ENCODE measurements around the gene HMHB1.
A peak's percentile ranks its signal among the peaks of the same experiment; 100 is the strongest.
"Not testable (repeated sequence)": the region's sequence is repeated elsewhere in the genome, so short reads cannot be mapped to it uniquely, and the experiment has no call there.

HMHB1 gene

GRCh38 chr5:143801252-143801939, 10.6 kb upstream of the HMHB1 start:
- DNase-seq (ENCODE audit: low read depth): no peak

DNA sequence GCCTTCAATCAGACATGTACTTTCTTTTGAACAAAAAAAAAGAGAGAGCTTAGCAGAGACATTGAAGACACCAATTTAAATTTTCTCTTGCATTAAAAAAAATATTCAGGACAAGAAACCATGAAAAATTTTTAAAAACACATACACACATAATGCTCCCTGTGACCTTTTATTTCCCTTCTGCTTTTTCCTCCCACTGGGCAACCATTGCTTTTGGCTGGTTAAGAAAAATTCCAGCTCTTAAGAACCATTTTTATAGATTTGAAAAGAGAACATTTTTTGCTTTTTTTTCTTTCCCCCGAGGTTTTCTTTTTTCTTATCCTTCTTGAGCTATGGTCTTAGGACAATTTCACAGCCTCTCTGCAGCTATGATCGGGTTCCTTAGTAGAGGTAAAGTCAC, 6.1 kb upstream of the HMHB1 start:
- no peak for DNase-seq (ENCODE audit: low read depth)

GRCh38 chr5:143806579-143806978, 5.4 kb upstream of the HMHB1 start:
- no peak for DNase-seq (ENCODE audit: low read depth)

DNA sequence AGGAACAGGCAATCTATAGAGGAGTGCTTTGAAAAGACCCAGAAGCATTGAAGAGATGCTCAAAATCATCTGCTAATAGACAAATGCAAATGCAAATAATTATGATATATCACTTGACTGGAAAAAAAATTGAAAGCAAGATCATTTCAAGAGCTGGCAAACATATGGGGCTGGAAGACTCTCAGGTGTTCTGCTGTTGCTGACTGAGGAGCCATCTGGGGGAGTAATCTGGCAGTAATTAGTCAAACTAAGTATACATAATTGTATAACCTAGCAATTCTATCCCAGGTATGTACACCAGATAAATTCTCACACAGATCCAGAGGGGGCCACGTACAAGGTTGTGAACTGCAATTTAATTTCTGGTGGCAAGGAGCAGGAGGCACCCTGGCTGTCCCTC, 4.6 kb upstream of the HMHB1 start:
- no peak for DNase-seq (ENCODE audit: low read depth)

GRCh38 chr5:143816370-143816769, 4.4 kb downstream of the HMHB1 start:
- DNase-seq (ENCODE audit: low read depth): not testable (repeated sequence)

DNA sequence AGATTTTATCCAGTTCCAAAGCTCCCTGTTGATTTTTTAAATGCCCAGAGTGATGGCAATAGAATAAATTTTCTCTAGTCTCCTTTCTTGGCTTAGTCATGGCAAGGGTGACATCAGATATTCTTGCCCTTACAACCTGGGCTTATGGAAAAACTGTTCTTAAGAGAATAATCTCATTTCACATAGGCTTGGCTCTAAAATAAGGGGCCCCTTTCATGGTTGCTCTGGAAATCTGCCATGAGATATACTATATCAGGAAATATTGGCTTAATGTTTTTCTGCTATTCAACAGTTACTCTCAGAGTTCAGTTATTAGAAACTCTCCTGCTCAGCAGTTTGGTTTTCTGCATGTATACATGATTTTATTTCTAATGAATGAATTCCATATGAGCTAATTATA, 7.8 kb downstream of the HMHB1 start:
- no peak for DNase-seq (ENCODE audit: low read depth)

- DNase-seq (ENCODE audit: low read depth): no peak
These were observed 8.5 kb downstream of the HMHB1 start for GRCh38 chr5:143820451-143820850.

- peak; percentile 80 for DNase-seq (ENCODE audit: low read depth)
These were observed 13.1 kb downstream of the HMHB1 start for GRCh38 chr5:143824851-143825720.

- DNase-seq (ENCODE audit: low read depth): no peak
These were observed 15.0 kb downstream of the HMHB1 start for GRCh38 chr5:143826951-143827444.

- DNase-seq (ENCODE audit: low read depth): no peak
These were observed 16.7 kb downstream of the HMHB1 start for GRCh38 chr5:143828710-143829109.

DNA sequence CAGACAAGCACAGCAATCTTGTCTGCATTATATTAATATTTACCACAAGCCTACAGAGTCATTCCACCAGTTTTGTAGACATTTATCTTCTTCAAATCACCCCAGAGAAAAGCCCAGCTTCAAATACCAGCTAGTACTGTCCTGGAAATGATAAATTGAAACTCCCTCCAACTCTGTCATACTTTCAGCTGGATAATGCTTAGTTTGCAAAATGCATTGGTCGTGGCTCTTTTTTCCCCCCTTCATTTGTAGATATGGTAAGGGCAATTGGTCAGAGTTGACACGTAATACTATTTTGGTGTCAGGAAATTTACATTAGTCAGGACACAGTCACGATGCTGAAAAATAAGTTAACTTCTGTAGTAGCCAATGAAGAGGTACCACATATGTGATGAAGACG, 21.2 kb downstream of the HMHB1 start:
- no peak for DNase-seq (ENCODE audit: low read depth)

GRCh38 chr5:143835251-143835650, 23.3 kb downstream of the HMHB1 start:
- DNase-seq (ENCODE audit: low read depth): no peak

DNA sequence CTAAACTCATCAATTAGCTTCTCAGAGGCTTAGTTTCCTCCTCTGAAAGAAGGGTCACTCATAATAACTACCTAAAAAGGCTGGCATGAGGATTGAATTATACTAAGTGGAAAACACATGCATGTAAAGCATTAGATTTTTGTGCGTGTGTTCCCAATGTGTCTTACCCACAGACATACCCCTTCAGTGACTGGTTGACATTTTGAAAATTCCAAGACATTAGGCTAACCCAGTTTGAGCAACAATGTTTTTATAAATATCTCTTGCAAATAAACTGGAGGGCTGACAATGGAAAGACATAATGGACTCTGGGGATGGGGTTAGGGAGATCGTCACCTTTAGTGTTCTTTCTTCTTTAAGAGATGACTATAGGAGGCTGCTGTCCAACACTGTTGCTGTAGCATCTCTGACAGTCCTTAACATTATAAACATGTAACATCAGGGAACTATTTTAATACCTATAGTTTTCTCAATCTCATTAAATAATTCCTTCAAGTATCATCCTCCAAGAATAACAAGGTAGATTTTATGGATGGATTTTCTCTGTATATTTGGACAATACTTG, 24.3 kb downstream of the HMHB1 start:
- no peak for DNase-seq (ENCODE audit: low read depth)

- no peak for DNase-seq (ENCODE audit: low read depth)
These were observed 25.4 kb downstream of the HMHB1 start for GRCh38 chr5:143837306-143837848.

GRCh38 chr5:143841446-143841845, 29.5 kb downstream of the HMHB1 start:
- DNase-seq (ENCODE audit: low read depth): no peak

DNA sequence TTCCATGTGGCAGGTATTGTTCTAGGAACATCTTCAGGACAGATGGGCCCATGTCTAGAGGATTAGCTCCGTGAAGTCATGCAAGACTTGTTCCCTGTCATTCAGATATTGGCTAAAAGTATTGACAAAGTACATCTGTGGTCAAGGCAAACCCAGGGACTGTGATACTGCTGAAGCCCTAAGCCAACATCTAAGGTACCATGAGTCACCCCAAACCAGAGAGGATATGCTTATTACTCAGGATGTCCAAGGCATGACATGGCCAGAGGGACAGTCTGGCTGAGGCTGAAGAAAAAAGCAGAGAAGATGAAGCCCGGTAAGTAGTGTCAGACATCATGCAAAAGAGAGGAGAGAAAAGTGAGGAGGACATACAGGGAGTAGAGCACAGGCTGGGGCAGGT, 31.0 kb downstream of the HMHB1 start:
- no peak for DNase-seq (ENCODE audit: low read depth)

DNA sequence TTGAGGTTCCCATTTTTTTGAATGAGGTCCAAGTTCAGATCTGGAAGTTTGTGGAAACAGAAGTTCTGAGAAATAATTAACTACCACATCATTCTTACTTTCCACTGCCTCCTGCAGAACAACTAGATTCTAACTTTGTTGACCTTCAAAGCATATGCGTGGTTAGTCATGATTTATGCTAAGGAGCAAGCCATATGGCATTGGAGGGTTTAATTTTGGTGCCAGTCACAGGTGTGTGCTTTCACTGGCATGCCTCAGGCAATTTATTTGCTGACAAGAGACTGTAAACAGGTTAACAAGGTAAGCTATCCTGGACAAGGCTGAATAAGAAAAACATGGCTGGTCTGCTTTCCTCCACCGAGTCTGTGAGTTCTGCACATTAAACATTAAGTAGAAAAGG, 31.5 kb downstream of the HMHB1 start:
- DNase-seq (ENCODE audit: low read depth): no peak

GRCh38 chr5:143850050-143850683, 38.2 kb downstream of the HMHB1 start:
- no peak for DNase-seq (ENCODE audit: low read depth)

- DNase-seq (ENCODE audit: low read depth): no peak
These were observed 39.4 kb downstream of the HMHB1 start for GRCh38 chr5:143851383-143851782.

GRCh38 chr5:143860211-143860610, 48.2 kb downstream of the HMHB1 start:
- no peak for DNase-seq (ENCODE audit: low read depth)

DNA sequence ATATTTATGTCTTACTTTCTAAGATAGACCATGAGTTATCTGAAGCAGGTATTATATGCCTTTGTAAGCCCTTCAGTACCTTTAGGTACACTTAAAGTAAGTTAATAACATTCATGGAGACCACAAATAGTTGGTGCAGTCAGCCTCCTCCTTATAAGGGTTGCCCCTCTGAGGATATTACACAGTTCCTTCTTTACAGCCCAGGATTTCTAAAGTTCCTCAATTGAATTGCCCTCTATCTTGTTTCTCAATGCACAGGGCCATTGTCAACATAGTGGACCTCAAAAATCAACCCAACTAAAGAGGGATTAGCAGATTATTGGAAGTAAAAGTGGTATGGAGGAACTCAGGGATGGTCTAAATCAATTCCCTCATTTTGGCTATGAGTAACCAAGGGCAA, 50.3 kb downstream of the HMHB1 start:
- no peak for DNase-seq (ENCODE audit: low read depth)

DNA sequence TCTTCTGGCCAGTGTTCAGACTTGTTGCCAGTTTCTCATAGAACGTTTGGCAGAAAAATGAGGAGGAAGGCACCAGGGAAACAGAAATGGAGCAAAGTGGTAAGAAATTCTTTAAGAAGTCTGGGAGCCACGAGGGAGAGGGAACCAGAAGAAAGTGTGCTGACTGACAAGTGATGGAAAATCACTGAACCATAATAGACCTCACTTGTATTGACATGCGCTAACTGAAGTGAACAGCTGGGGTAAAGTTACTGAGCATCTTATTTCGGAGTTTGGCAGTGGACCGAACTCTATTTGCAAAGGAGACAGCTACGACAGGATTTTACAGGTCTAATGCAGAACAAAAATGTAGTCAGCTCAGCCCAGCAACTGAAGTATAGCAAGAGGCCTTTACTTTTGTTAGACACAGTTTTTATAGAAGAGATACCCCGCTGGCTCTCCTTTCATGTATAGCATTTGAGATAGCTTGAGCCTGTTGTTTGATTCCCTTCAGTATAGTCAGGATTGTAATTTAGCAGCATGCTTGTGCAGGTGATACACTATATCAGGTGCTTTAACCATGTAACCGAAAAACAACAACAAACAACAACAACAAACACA, 53.6 kb downstream of the HMHB1 start:
- DNase-seq (ENCODE audit: low read depth): no peak

Measured in activated gamma-delta T cell treated with anti-CD3 and anti-CD28 coated beads, Interleukin-2, amount 50 U/mL, for 16 hours (primary cell).